ENCODE measurements around the gene LRIG3. TPM values are rescaled to one million over a fixed set of nuclear protein-coding genes. Genes with fewer than 3 reads are reported as not detected.

Gene LRIG3
- total RNA-seq, 2 experiments from 2014 or later = not detected

DNA sequence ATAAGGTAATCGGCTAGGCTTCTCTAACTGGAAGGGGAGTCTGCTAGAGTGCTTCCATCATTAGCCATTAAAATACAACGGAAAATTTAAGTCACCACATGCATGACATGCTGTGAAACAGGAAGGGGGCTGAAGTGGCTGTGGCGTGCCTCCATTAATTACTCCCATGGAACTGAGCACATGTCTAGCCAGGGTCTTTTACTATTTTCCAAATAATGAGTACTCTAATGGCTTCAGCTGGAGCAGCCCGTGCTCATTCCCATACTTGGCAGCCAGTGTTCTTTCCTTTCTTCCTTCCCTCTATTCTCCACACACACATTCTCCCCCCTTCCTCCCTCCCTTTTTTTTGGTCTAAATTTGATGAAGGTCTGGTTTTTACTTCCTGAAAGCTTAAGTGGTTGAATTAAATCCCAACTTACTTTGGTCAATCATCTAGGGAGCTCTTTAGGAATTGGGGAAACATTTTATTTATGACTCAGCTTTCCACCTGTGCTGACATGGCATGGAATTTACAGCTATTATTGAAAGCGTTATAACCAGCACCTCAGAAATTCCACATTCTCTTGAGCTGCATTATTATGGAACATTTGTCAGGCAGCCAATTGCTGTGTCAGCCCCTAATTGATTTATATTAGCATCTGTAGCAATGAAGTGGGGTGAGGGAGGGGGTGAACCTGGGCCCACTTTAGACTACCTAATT is 72.3 kb downstream of the LRIG3 start:
- H3K9me3 Mint-ChIP-seq = no peaks in the 10 kb centered on the region
- ChIA-PET POLR2A (no interaction called here), CTCF (no interaction called here)
- H3K36me3 Mint-ChIP-seq (ENCODE audit: low read depth) = no peaks in the 10 kb centered on the region
- H3K4me1 Mint-ChIP-seq = no peaks in the 10 kb centered on the region
- no peaks in the 10 kb centered on the region for H3K27me3 Mint-ChIP-seq
- H3K4me3 Mint-ChIP-seq = no peak overlapping the region
- H3K27ac Mint-ChIP-seq = no peak overlapping the region
- DNase-seq = no peak

GRCh38 chr12:58844161-58844560 is 76.1 kb downstream of the LRIG3 start:
- ChIA-PET POLR2A (no interaction called here), CTCF (no interaction called here)
- H3K4me1 Mint-ChIP-seq = no peaks in the 10 kb centered on the region
- H3K9me3 Mint-ChIP-seq = no peaks in the 10 kb centered on the region
- no peak for DNase-seq
- H3K36me3 Mint-ChIP-seq (ENCODE audit: low read depth) = no peaks in the 10 kb centered on the region
- H3K27ac Mint-ChIP-seq = no peak overlapping the region
- H3K27me3 Mint-ChIP-seq = no peaks in the 10 kb centered on the region
- no peak overlapping the region for H3K4me3 Mint-ChIP-seq

DNA sequence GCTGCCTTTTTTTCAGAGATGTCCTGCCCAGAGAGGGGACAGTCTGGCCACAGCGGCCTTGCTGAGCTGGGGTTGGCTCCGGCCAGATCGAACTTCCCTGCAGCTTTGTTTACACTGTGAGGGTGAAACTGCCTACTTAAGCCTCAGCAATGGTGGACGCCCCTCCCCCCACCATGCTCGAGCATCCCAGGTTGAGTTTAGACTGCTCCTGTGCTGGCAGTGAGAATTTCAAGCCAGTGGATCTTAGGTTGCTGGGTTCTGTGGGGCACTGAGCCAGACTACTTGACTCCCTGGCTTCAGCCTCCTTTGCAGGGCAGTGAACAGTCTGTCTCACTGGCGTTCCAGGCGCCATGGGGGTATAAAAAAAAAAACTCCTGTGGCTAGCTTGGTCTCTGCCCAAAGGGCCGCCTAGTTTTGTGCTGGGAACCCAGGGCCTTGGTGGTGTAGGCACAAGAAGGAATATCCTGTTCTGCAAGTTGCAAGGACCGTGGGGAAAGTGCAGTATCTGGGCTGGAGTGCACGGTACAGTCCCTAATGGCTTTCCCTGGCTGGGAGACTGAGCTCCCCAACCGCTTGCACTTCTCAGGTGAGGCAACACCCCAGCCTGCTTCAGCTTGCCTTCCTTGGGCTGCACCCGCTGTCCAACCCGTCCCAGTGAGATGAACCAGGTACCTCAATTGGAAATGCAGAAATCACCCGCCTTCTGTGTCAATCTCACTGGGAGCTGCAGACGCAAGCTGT is 79.1 kb downstream of the LRIG3 start:
- H3K4me3 Mint-ChIP-seq = no peak overlapping the region
- H3K9me3 Mint-ChIP-seq = no peaks in the 10 kb centered on the region
- no peaks in the 10 kb centered on the region for H3K4me1 Mint-ChIP-seq
- H3K27ac Mint-ChIP-seq = no peak overlapping the region
- no peaks in the 10 kb centered on the region for H3K27me3 Mint-ChIP-seq
- H3K36me3 Mint-ChIP-seq (ENCODE audit: low read depth) = no peaks in the 10 kb centered on the region
- ChIA-PET POLR2A (no interaction called here), CTCF (no interaction called here)
- DNase-seq = no peak

DNA sequence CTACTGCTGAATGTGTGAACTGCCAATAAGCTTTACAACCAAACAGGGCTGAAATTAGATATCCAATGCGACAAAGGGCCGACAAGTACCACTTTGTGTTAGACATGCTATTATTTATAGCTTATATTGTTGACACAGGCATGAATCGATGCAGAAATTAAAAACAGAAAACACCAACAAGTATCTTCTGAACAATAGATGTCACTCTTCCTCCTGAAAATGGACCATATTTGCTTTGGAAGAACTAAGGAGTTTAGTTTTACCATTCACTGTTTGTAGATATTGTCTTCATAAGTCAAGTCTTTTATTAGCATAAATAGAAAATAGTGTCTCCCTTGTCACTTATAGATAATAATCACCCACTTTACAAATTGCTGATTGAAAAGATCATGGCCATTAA is 86.5 kb downstream of the LRIG3 start:
- no peak for DNase-seq
- ChIA-PET POLR2A (no interaction called here), CTCF (no interaction called here)
- H3K36me3 Mint-ChIP-seq (ENCODE audit: low read depth) = no peaks in the 10 kb centered on the region
- no peak overlapping the region for H3K4me3 Mint-ChIP-seq
- H3K27ac Mint-ChIP-seq = no peak overlapping the region
- H3K27me3 Mint-ChIP-seq = no peaks in the 10 kb centered on the region
- H3K4me1 Mint-ChIP-seq = no peaks in the 10 kb centered on the region
- no peaks in the 10 kb centered on the region for H3K9me3 Mint-ChIP-seq

DNA sequence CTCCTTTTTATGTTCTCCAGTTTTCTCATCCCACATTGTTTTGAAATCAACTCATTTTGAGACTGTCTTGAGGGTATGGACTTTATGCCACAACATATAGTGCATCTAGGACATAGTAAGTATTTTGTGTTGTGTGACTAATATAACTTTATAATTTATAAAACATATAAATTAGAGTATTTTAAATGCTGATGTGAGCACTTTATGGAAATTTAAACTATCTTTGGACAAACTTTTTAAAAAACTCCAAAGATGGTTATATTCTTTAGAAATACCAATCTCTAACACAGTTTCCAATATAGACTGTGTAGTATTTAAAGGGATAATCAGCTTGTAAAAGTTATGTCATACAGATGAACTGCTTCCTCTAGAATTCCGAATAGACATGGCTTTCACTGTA is 87.4 kb downstream of the LRIG3 start:
- Mint-ChIP-seq H3K27ac (no peak overlapping the region), H3K27me3 (no peaks in the 10 kb centered on the region), H3K36me3 (ENCODE audit: low read depth) (no peaks in the 10 kb centered on the region), H3K9me3 (no peaks in the 10 kb centered on the region), H3K4me3 (no peak overlapping the region), H3K4me1 (no peaks in the 10 kb centered on the region)
- no peak for DNase-seq
- POLR2A ChIA-PET = no interaction called here
- CTCF ChIA-PET = no interaction called here

Measured in activated CD4-positive, alpha-beta T cell treated with anti-CD3 and anti-CD28 coated beads, Interleukin-2, amount 10 ng/mL, durations not matched to agents 7 days and 5 days (primary cell).